Trophoblast cell (in vitro differentiated cells and primary cell): Measurements from ENCODE around the gene SLC2A4RG.
A peak's percentile ranks its signal among the peaks of the same experiment; 100 is the strongest.

Source experiments
- DNase-seq, 2 donors: peaks; one replicate each; pipeline ENCODE4 v3.0.0-alpha.2; 2016
- H2AFZ ChIP-seq: 2 replicates; pipeline ENCODE4 v1.6.1; 2013; ENCODE audit warnings: low read length, moderate library complexity, mild to moderate bottlenecking; ENCODE audit not compliant: insufficient read depth, poor library complexity
- H2AK5ac ChIP-seq: 2 replicates; pipeline ENCODE4 v1.6.1; 2013; ENCODE audit warnings: mild to moderate bottlenecking, low read length
- H2BK120ac ChIP-seq: 2 replicates; pipeline ENCODE4 v1.6.1; 2013; ENCODE audit warnings: low read length, mild to moderate bottlenecking, moderate library complexity; ENCODE audit not compliant: insufficient read depth, poor library complexity
- H2BK12ac ChIP-seq: 2 replicates; pipeline ENCODE4 v1.6.1; 2013; ENCODE audit warnings: mild to moderate bottlenecking, low read length, moderate library complexity
- H2BK5ac ChIP-seq: 2 replicates; pipeline ENCODE4 v1.6.1; 2013; ENCODE audit warnings: low read length, low read depth, moderate library complexity, mild to moderate bottlenecking; ENCODE audit not compliant: poor library complexity
- H3K14ac ChIP-seq: 2 replicates; pipeline ENCODE4 v1.6.1; 2013; ENCODE audit warnings: mild to moderate bottlenecking, low read length
- H3K18ac ChIP-seq: 2 replicates; pipeline ENCODE4 v1.6.1; 2013; ENCODE audit warnings: mild to moderate bottlenecking, low read length
- H3K23ac ChIP-seq: 2 replicates; pipeline ENCODE4 v1.6.1; 2013; ENCODE audit warnings: low read length
- H3K27ac ChIP-seq: 2 replicates; pipeline ENCODE4 v1.5.1; 2013; ENCODE audit warnings: low read depth, mild to moderate bottlenecking, inconsistent platforms, low read length, moderate library complexity
- H3K27me3 ChIP-seq: 2 replicates; pipeline ENCODE4 v1.6.1; 2013; ENCODE audit warnings: inconsistent platforms, mild to moderate bottlenecking, low read length, moderate library complexity; ENCODE audit not compliant: insufficient read depth
- H3K36me3 ChIP-seq, 2 experiments: 1 replicate in 1 of 2; 2 replicates in 1 of 2; pipeline ENCODE4 v1.6.1; 2013; ENCODE audit warnings: low read length in 2 of 2, mild to moderate bottlenecking in 2 of 2, moderate library complexity in 1 of 2; ENCODE audit not compliant: insufficient read depth in 2 of 2, control insufficient read depth in 1 of 2
- H3K4ac ChIP-seq: 2 replicates; pipeline ENCODE4 v1.6.1; 2013; ENCODE audit warnings: low read depth, mild to moderate bottlenecking, low read length, moderate library complexity
- H3K4me1 ChIP-seq, 2 experiments: 1 replicate in 1 of 2; 2 replicates in 1 of 2; pipeline ENCODE4 v1.6.1; 2013; ENCODE audit warnings: low read length in 2 of 2, mild to moderate bottlenecking in 2 of 2, moderate library complexity in 1 of 2; ENCODE audit not compliant: insufficient read depth in 2 of 2, control insufficient read depth in 1 of 2
- H3K4me2 ChIP-seq: 2 replicates; pipeline ENCODE4 v1.6.1; 2013; ENCODE audit warnings: inconsistent platforms, mild to moderate bottlenecking, low read length, moderate library complexity
- H3K4me3 ChIP-seq: 2 replicates; pipeline ENCODE4 v1.5.1; 2013; ENCODE audit warnings: mild to moderate bottlenecking, low read depth, low read length, inconsistent platforms
- H3K79me1 ChIP-seq: one replicate; pipeline ENCODE4 v1.6.1; 2013; ENCODE audit warnings: low read length
- H3K79me2 ChIP-seq: 2 replicates; pipeline ENCODE4 v1.6.1; 2013; ENCODE audit warnings: low read length, mild to moderate bottlenecking; ENCODE audit not compliant: control insufficient read depth, insufficient read depth, poor library complexity
- H3K9ac ChIP-seq: 2 replicates; pipeline ENCODE4 v1.6.1; 2013; ENCODE audit warnings: mild to moderate bottlenecking, low read length
- H3K9me3 ChIP-seq: 2 replicates; pipeline ENCODE4 v1.6.1; 2013; ENCODE audit warnings: low read depth, mild to moderate bottlenecking, control low read depth, inconsistent platforms, low read length; ENCODE audit not compliant: insufficient read depth
- H4K12ac ChIP-seq: 2 replicates; pipeline ENCODE4 v1.6.1; 2013; ENCODE audit warnings: low read depth, mild to moderate bottlenecking, low read length, moderate library complexity
- H4K8ac ChIP-seq: 2 replicates; pipeline ENCODE4 v1.6.1; 2013; ENCODE audit warnings: low read depth, mild to moderate bottlenecking, low read length, moderate library complexity
- H4K91ac ChIP-seq: one replicate; pipeline ENCODE4 v1.6.1; 2013; ENCODE audit warnings: low read depth, mild to moderate bottlenecking, low read length, moderate library complexity
- WGBS: extraction: QIAGEN DNeasy Blood & Tissue Kit; methylation state at CpG from one replicate; pipeline ENCODE4 v1.1.7; 2013; ENCODE audit warnings: missing lambda C conversion rate; ENCODE audit not compliant: insufficient read length, insufficient coverage; ENCODE audit errors: extremely low coverage; 5-methylcytosine and 5-hydroxymethylcytosine counted together

SLC2A4RG gene

DNA sequence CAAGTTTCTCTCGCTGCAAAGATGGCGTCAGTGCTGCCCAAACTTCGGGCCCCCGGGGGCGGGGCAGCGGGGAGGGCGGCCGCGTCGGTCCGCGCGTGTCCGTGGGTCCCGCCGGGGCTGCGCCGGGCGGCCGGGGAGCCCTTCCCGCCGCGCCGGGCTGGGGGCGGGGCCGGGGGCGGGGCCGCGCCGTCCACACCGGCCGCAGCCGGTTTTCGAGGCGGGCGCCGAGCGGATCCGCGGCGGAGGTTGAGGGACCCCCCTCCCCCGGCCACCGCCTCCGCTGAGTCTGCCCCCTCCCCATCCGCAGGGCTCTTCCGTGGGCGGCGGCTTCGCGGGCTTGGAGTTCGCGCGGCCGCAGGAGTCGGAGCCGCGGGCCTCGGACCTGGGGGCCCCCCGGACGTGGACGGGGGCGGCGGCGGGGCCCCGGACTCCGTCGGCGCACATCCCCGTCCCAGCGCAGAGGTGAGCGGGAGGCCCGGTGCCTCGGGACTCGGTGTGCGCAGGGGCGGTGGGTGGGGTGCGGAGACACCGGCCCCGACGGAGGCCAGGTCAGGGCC lies 572 bp downstream of the SLC2A4RG start:
- H3K9me3 ChIP-seq = no peaks in the 10 kb centered on the region
- H3K27ac ChIP-seq = peak overlapping the region; percentile 77
- H4K8ac ChIP-seq = peak overlapping the region; percentile 75
- peak overlapping the region; percentile 76 for H4K12ac ChIP-seq
- peak overlapping the region; percentile 78 for H3K4me3 ChIP-seq
- peaks cover 16% of the 10 kb centered on the region in 2 experiments for H3K4me1 ChIP-seq
- H2AK5ac ChIP-seq = peak overlapping the region; percentile 76
- DNase-seq = peak in 1 of 2 donors; percentile 29
- H3K9ac ChIP-seq = peak overlapping the region; percentile 77
- peak overlapping the region; percentile 83 for H2BK5ac ChIP-seq
- peak overlapping the region; percentile 89 for H3K14ac ChIP-seq
- H2BK120ac ChIP-seq = peak overlapping the region; percentile 88
- H3K4me2 ChIP-seq = peak overlapping the region; percentile 61
- peak overlapping the region; percentile 86 for H3K18ac ChIP-seq
- WGBS = no CpG with 5 or more reads among the region's 80 CpGs
- no peak overlapping the region for H2BK12ac ChIP-seq
- H3K23ac ChIP-seq = no peak overlapping the region
- peaks cover 15% of the 10 kb centered on the region for H3K79me1 ChIP-seq
- peaks cover 7% of the 10 kb centered on the region for H3K79me2 ChIP-seq
- H3K4ac ChIP-seq = peak overlapping the region; percentile 57
- peak overlapping the region; percentile 89 for H2AFZ ChIP-seq
- peaks cover 37 to 43% of the 10 kb centered on the region in 2 experiments for H3K36me3 ChIP-seq
- H4K91ac ChIP-seq = peak overlapping the region; percentile 86
- H3K27me3 ChIP-seq = no peaks in the 10 kb centered on the region

DNA sequence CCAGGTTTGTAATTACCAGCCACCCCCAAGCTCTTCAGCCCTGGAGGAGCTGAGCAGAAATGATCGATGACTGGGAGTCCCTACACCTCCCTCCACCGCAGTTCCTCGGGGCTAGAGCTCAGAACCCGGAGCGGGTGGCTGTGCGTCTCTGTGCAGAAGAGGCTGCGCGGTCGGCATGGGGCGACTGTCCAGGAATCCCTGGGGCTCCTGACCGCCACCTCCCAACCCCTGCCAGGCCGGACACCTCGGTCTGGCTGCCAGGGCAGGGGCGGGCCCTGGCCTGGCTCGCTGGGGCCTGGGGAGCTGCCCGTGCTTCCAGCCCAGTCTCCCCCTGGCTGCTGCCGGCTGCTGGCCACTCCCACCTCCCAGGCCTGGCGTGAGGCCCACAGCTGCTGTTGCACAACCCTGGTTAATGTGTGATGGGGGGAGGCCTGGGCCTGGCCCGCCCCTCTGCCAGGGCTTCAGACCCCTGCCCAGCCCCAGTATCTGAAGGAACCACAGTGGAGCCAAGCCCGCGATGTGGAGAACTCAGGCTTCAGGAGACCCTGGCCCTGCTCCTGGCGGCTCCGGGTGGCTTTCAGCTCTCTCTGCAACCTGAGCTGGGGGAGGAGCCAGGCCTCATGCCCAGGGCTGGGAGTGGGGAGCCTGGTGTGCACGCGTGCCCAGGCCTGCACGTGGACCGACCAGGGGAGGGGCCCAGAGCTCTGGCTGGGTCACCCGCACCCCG lies 1.2 kb downstream of the SLC2A4RG start:
- Histone ChIP-seq H3K14ac (peak overlapping the region; percentile 89), H3K79me2 (peaks cover 7% of the 10 kb centered on the region), H3K4me1 (peaks cover 16% of the 10 kb centered on the region in 2 experiments), H2BK120ac (peak overlapping the region; percentile 88), H2AK5ac (peak overlapping the region; percentile 76), H3K9me3 (no peaks in the 10 kb centered on the region), H2BK5ac (peak overlapping the region; percentile 83), H2BK12ac (peak overlapping the region; percentile 39), H3K27ac (peak overlapping the region; percentile 77), H4K8ac (peak overlapping the region; percentile 72), H4K91ac (peak overlapping the region; percentile 85), H3K27me3 (no peaks in the 10 kb centered on the region), H3K79me1 (peaks cover 15% of the 10 kb centered on the region), H2AFZ (peak overlapping the region; percentile 89), H4K12ac (peak overlapping the region; percentile 76), H3K36me3 (peaks cover 31 to 40% of the 10 kb centered on the region in 2 experiments), H3K4ac (peak overlapping the region; percentile 57), H3K23ac (no peak overlapping the region), H3K4me3 (peak overlapping the region; percentile 78), H3K4me2 (peak overlapping the region; percentile 61), H3K9ac (peak overlapping the region; percentile 41), H3K18ac (peak overlapping the region; percentile 86)
- WGBS = no CpG with 5 or more reads among the region's 29 CpGs
- peak; percentile 71 to 76 for DNase-seq

GRCh38 chr20:63741354-63741675 lies 1.7 kb downstream of the SLC2A4RG start:
- Histone ChIP-seq H3K9ac (peak overlapping the region; percentile 9), H4K91ac (peak overlapping the region; percentile 85), H3K27ac (peak overlapping the region; percentile 77), H3K79me2 (peaks cover 7% of the 10 kb centered on the region), H3K27me3 (no peaks in the 10 kb centered on the region), H3K4me2 (peak overlapping the region; percentile 61), H3K14ac (peak overlapping the region; percentile 13), H3K18ac (peak overlapping the region; percentile 66), H3K23ac (no peak overlapping the region), H3K36me3 (peaks cover 28 to 36% of the 10 kb centered on the region in 2 experiments), H2BK5ac (peak overlapping the region; percentile 83), H2AK5ac (no peak overlapping the region), H3K9me3 (no peaks in the 10 kb centered on the region), H3K4ac (peak overlapping the region; percentile 4), H4K12ac (peak overlapping the region; percentile 8), H3K79me1 (peaks cover 15% of the 10 kb centered on the region), H3K4me3 (no peak overlapping the region), H2BK12ac (no peak overlapping the region), H2BK120ac (no peak overlapping the region), H2AFZ (no peak overlapping the region), H3K4me1 (peaks cover 16% of the 10 kb centered on the region in 2 experiments), H4K8ac (no peak overlapping the region)
- no CpG with 5 or more reads among the region's 6 CpGs for WGBS
- DNase-seq = no peak

DNA sequence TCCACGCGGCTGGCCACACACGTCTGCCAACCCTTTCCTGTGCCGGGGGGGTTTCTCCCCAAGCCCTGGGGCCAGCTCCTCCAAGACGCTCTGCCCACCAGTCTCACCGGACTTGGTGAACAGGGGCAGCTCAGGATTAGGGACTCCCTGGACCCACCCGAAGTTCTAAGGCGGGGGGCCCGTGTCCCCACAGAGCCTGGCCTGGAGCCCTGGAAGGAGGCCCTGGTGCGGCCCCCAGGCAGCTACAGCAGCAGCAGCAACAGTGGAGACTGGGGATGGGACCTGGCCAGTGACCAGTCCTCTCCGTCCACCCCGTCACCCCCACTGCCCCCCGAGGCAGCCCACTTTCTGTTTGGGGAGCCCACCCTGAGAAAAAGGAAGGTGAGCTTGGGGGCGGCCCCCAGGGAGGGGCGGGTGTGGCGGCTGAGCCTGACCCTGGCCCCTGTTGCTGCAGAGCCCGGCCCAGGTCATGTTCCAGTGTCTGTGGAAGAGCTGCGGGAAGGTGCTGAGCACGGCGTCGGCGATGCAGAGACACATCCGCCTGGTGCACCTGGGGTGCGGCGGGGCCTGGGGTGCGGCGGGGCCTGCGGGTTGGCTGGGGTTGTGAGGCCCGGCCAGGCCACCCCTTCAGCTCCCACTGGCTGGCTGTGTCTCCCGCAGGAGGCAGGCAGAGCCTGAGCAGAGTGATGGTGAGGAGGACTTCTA lies 2.3 kb downstream of the SLC2A4RG start:
- no CpG with 5 or more reads among the region's 30 CpGs for WGBS

More for the DNA sequence above, 2.3 kb downstream of the SLC2A4RG start:
- peak overlapping the region; percentile 4 for H2BK5ac ChIP-seq
- H4K91ac ChIP-seq = no peak overlapping the region
- H3K27me3 ChIP-seq = no peaks in the 10 kb centered on the region
- H3K4me2 ChIP-seq = peak overlapping the region; percentile 61
- H3K27ac ChIP-seq = no peak overlapping the region
- H3K4me3 ChIP-seq = no peak overlapping the region
- peak overlapping the region; percentile 8 for H4K12ac ChIP-seq
- no peak overlapping the region for H2AFZ ChIP-seq
- no peaks in the 10 kb centered on the region for H3K9me3 ChIP-seq
- no peak for DNase-seq
- H3K9ac ChIP-seq = no peak overlapping the region
- H3K4ac ChIP-seq = peak overlapping the region; percentile 13
- H3K23ac ChIP-seq = no peak overlapping the region
- H3K4me1 ChIP-seq = peaks cover 16% of the 10 kb centered on the region in 2 experiments
- H3K79me2 ChIP-seq = peaks cover 7% of the 10 kb centered on the region
- H2AK5ac ChIP-seq = no peak overlapping the region
- peaks cover 29 to 41% of the 10 kb centered on the region in 2 experiments for H3K36me3 ChIP-seq
- no peak overlapping the region for H2BK12ac ChIP-seq
- no peak overlapping the region for H4K8ac ChIP-seq
- H3K18ac ChIP-seq = peak overlapping the region; percentile 66
- peaks cover 15% of the 10 kb centered on the region for H3K79me1 ChIP-seq
- no peak overlapping the region for H2BK120ac ChIP-seq
- H3K14ac ChIP-seq = no peak overlapping the region
